Stomach (tissue), 9 donors: ENCODE measurements around the gene NECAB3. TPM values are rescaled to one million over a fixed set of nuclear protein-coding genes. Genes with fewer than 3 reads are reported as not detected.
A peak's percentile ranks its signal among the peaks of the same experiment; 100 is the strongest.

Source experiments
- DNase-seq, 2 donors: peaks; one replicate each; pipeline versions ENCODE4 v3.0.0 to v3.0.0-alpha.2; 2013 to 2019
- H3K27ac ChIP-seq, 5 donors: fragments of 200-600 bp in 4 of 5; sonication (generic) in 4 of 5; one replicate each; pipeline ENCODE4 v1.5.1; 2013 to 2019; ENCODE audit warnings: mild to moderate bottlenecking in 1 of 5, moderate library complexity in 1 of 5
- H3K27me3 ChIP-seq, 3 donors: fragments of 200-600 bp; sonication (generic); one replicate each; pipeline ENCODE4 v1.5.1; 2017 to 2019; ENCODE audit warnings: mixed run types in 1 of 3
- H3K36me3 ChIP-seq, 4 donors: fragments of 200-600 bp; sonication (generic); 1 replicate in 3 of 4; 2 replicates in 1 of 4; pipeline ENCODE4 v1.5.1; 2016 to 2019
- H3K4me1 ChIP-seq, 4 donors: fragments of 200-600 bp; sonication (generic); one replicate each; pipeline ENCODE4 v1.5.1; 2016 to 2019
- H3K4me3 ChIP-seq, 4 donors: fragments of 200-600 bp; sonication (generic) in 3 of 4; one replicate each; pipeline ENCODE4 v1.5.1; 2016 to 2019; ENCODE audit warnings: mild to moderate bottlenecking in 1 of 4
- H3K9me3 ChIP-seq, 4 donors: fragments of 200-600 bp; sonication (generic); one replicate each; pipeline ENCODE4 v1.5.1; 2016 to 2019
- CTCF ChIP-seq, 7 experiments: fragments of 450-650 bp in 4 of 7; fragments of 200-600 bp in 3 of 7; sonication (generic) in 3 of 7; IDR thresholded peaks; one replicate each; pipeline ENCODE4 v1.5.1; 2016 to 2019; ENCODE audit warnings: antibody characterized with exemption in 7 of 7, control low read depth in 2 of 7, mild to moderate bottlenecking in 1 of 7
- EP300 ChIP-seq: sonication (generic); formaldehyde crosslinking; IDR thresholded peaks from one replicate; pipeline ENCODE4 v1.6.1; 2017; ENCODE audit warnings: antibody characterized with exemption
- POLR2A ChIP-seq, 4 donors: fragments of 450-650 bp; IDR thresholded peaks; one replicate each; pipeline ENCODE4 v1.6.1; 2016; ENCODE audit warnings: antibody characterized with exemption in 4 of 4, control low read depth in 2 of 4, mild to moderate bottlenecking in 1 of 4, moderate library complexity in 1 of 4
- POLR2AphosphoS5 ChIP-seq, 3 donors: sonication (generic); formaldehyde crosslinking; IDR thresholded peaks; one replicate each; pipeline ENCODE4 v1.6.1; 2016; ENCODE audit warnings: antibody characterized with exemption in 3 of 3
- WGBS, 5 donors: extraction: QIAGEN DNeasy Blood & Tissue Kit in 3 of 5; methylation state at CpG; one replicate each; pipeline versions ENCODE4 v1.1.5 to v1.1.7; 2013 to 2018; 5-methylcytosine and 5-hydroxymethylcytosine counted together
- intact Hi-C: fragments of 100-400 bp; cut with DNase I; formaldehyde crosslinking; loops from one replicate; pipeline ENCODE4 v1.15.1; 2023; ENCODE audit warnings: low total_unique reads
- polyA plus RNA-seq, 3 donors: library from polyadenylated mRNA; stranded (reverse); fragments of 200-250 nt; gene quantifications; one replicate each; pipeline ENCODE4 v1.2.3, GENCODE V29; 2013
- total RNA-seq, 5 donors: library from RNA; depleted of rRNA; stranded (reverse); fragments of >200 nt; gene quantifications; one replicate each; pipeline versions ENCODE4 v1.1.0 to v1.2.3, GENCODE V29; 2014 to 2016
- donor health status: healthy with polysubstance abuse.
- donor health status: Bipolar disorder and iron deficiency.
- donor health status: healthy.

NECAB3 gene
- total and polyA plus RNA-seq, 8 donors = 28.1 to 335 (median 68.9) TPM

DNA sequence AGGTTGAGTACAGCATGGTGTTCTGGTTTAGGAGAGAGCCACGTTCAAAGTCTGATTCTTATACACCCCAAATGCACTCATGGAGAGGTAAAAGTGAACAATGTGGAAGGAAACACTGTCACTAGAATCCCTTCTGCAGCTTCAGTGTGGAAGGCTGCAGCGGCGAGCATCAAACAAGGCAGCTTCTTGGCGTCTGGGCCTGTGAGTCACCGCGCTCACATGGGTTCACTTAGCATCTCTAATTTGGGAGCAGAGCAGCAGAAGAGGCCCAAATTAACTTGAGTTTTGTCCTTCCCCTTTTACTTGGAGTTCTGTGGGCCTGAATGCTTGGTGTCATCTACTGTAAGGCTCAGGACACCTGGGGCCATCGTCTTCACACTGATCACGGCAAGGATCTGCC lies 22.9 kb upstream of the NECAB3 start:
- Histone ChIP-seq H3K27ac (peak overlapping the region in 3 of 5 donors; percentile 15 to 65 (median 27)), H3K27me3 (no peaks in the 10 kb centered on the region), H3K4me3 (no peak overlapping the region), H3K9me3 (no peaks in the 10 kb centered on the region), H3K36me3 (no peaks in the 10 kb centered on the region), H3K4me1 (peaks cover 0 to 31% (median 15%) of the 10 kb centered on the region in 4 donors)
- no peak for TF ChIP-seq POLR2A (IDR thresholded peaks at IDR 0.05)
- intact Hi-C loops = no loop called here
- DNase-seq = peak in 1 of 2 donors; percentile 74
- 68 to 81% (median 76%) methylated on average over 8 of the region's 8 CpGs for WGBS, 5 donors

GRCh38 chr20:33696448-33696847 lies 22.2 kb upstream of the NECAB3 start:
- Histone ChIP-seq H3K9me3 (no peaks in the 10 kb centered on the region), H3K27me3 (no peaks in the 10 kb centered on the region), H3K27ac (peak overlapping the region in 3 of 5 donors; percentile 1 to 27 (median 6)), H3K4me3 (no peak overlapping the region), H3K36me3 (no peaks in the 10 kb centered on the region), H3K4me1 (peaks cover 0 to 31% (median 15%) of the 10 kb centered on the region in 4 donors)
- TF ChIP-seq POLR2A (IDR thresholded peaks at IDR 0.05) (no peak), EP300 (no peak), POLR2AphosphoS5 (IDR thresholded peaks at IDR 0.05) (no peak)
- intact Hi-C loops = no loop called here
- peak in 1 of 2 donors; percentile 42 for DNase-seq
- 64 to 89% (median 78%) methylated on average over 4 of the region's 4 CpGs for WGBS, 5 donors

GRCh38 chr20:33694639-33695012 lies 20.4 kb upstream of the NECAB3 start:
- intact Hi-C loops = no loop called here
- no peaks in the 10 kb centered on the region for H3K9me3 ChIP-seq
- no peak for DNase-seq
- H3K27ac ChIP-seq = peak overlapping the region in 3 of 5 donors; percentile 38 to 70 (median 42)
- no peaks in the 10 kb centered on the region for H3K36me3 ChIP-seq
- no peak overlapping the region for H3K4me3 ChIP-seq
- TF ChIP-seq EP300 (no peak), POLR2AphosphoS5 (IDR thresholded peaks at IDR 0.05) (no peak), POLR2A (IDR thresholded peaks at IDR 0.05) (no peak), CTCF (IDR thresholded peaks at IDR 0.05) (no peak)
- 62 to 71% (median 67%) methylated on average over 6 of the region's 6 CpGs for WGBS, 5 donors
- no peaks in the 10 kb centered on the region for H3K27me3 ChIP-seq
- H3K4me1 ChIP-seq = peaks cover 0 to 31% (median 15%) of the 10 kb centered on the region in 4 donors

DNA sequence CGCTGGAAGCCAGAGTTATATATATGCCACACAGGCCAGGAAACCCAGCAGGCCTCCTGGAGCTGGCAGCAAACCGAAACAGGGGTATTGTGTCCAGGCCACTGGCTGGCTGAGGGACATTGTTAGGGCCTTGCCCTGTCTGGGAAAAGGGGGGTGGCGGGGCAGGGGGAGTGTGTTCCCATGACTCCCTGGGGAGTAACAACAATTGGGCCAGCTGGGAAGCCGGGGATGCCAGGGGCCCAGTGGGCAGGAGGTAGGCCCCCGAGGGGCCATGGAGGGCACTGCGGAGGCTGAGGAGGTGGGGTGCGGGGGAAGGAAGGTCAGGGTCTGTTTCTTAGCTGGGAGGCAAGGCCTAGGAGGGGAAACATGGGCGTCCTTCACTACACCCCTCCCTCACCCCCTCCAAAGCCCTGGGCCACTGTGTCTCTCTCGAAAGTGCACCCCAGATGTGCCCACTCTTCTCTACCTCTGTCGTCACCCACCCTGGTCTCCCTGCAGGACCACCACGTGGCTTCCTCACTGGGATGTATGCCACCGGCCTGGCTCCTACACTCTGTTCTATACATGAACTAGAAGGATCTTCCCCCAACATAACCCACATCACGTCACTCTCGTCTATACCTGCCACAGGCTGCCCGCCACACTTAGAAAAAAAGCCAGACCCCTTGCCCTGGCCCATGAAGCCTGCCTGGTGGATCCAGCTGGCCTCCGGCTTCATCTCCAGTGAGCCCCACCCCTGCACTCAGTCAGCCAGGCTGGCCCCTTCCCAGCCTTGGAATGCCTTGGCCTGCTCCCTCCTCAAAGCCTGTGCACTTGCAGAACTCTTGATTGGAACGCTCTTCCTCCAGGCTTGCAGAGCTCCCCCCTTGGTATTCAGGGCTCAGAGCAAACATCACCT lies 19.8 kb upstream of the NECAB3 start:
- Histone ChIP-seq H3K27me3 (no peaks in the 10 kb centered on the region), H3K4me3 (no peak overlapping the region), H3K4me1 (peaks cover 0 to 34% (median 17%) of the 10 kb centered on the region in 4 donors), H3K9me3 (no peaks in the 10 kb centered on the region), H3K27ac (peak overlapping the region in 4 of 5 donors; percentile 3 to 70 (median 40)), H3K36me3 (no peaks in the 10 kb centered on the region)
- 72 to 81% (median 74%) methylated on average over 15 to 17 of the region's 17 CpGs for WGBS, 5 donors
- intact Hi-C loops = no loop called here
- TF ChIP-seq EP300 = no peak
- TF ChIP-seq POLR2A (IDR thresholded peaks at IDR 0.05) = no peak
- no peak for TF ChIP-seq POLR2AphosphoS5 (IDR thresholded peaks at IDR 0.05)
- TF ChIP-seq CTCF (IDR thresholded peaks at IDR 0.05) = no peak
- peak in 1 of 2 donors; percentile 83 for DNase-seq

GRCh38 chr20:33693289-33693688 lies 19.1 kb upstream of the NECAB3 start:
- H3K36me3 ChIP-seq = no peaks in the 10 kb centered on the region
- TF ChIP-seq POLR2A (IDR thresholded peaks at IDR 0.05) (no peak), CTCF (IDR thresholded peaks at IDR 0.05) (no peak), POLR2AphosphoS5 (IDR thresholded peaks at IDR 0.05) (no peak), EP300 (no peak)
- peak overlapping the region in 2 of 5 donors; percentile 38 to 70 for H3K27ac ChIP-seq
- no peaks in the 10 kb centered on the region for H3K27me3 ChIP-seq
- no peak for DNase-seq
- 80 to 84% (median 82%) methylated on average over 5 of the region's 5 CpGs for WGBS, 5 donors
- peaks cover 0 to 39% (median 19%) of the 10 kb centered on the region in 4 donors for H3K4me1 ChIP-seq
- intact Hi-C loops = no loop called here
- H3K9me3 ChIP-seq = no peaks in the 10 kb centered on the region
- no peak overlapping the region for H3K4me3 ChIP-seq
